Urinary bladder (tissue), 4 donors: ENCODE data around the gene COX5A. TPM values are rescaled to one million over a fixed set of nuclear protein-coding genes. Genes with fewer than 3 reads are reported as not detected.
"Not testable (repeated sequence)": the region's sequence is repeated elsewhere in the genome, so short reads cannot be mapped to it uniquely, and the experiment has no call there.

ENCODE experiments used
- DNase-seq: peaks from one replicate; pipeline ENCODE4 v3.0.0-alpha.2; 2015; ENCODE audit errors: extremely low spot score
- H3K27ac ChIP-seq: one replicate; pipeline ENCODE4 v1.5.1; 2013; ENCODE audit warnings: low read depth, mild to moderate bottlenecking, moderate library complexity
- H3K36me3 ChIP-seq: one replicate; pipeline ENCODE4 v1.6.1; 2013; ENCODE audit warnings: mild to moderate bottlenecking, moderate library complexity; ENCODE audit not compliant: insufficient read depth
- H3K4me1 ChIP-seq: one replicate; pipeline ENCODE4 v1.6.1; 2013; ENCODE audit warnings: mild to moderate bottlenecking, moderate library complexity; ENCODE audit not compliant: insufficient read depth
- H3K4me3 ChIP-seq: one replicate; pipeline ENCODE4 v1.5.1; 2013; ENCODE audit warnings: low read depth, low read length
- WGBS: extraction: QIAGEN DNeasy Blood & Tissue Kit; methylation state at CpG from one replicate; pipeline ENCODE4 v1.1.7; 2013; 5-methylcytosine and 5-hydroxymethylcytosine counted together
- polyA plus RNA-seq: library from polyadenylated mRNA; stranded (reverse); fragments of 200-250 nt; gene quantifications from one replicate; pipeline ENCODE4 v1.2.3, GENCODE V29; 2013
- total RNA-seq: library from RNA; depleted of rRNA; stranded (reverse); fragments of >200 nt; gene quantifications from one replicate; pipeline ENCODE4 v1.2.3, GENCODE V29; 2014
- donor health status: healthy with polysubstance abuse.
- donor health status: healthy.

COX5A gene
- total and polyA plus RNA-seq, 2 donors, result 43.6 to 259 TPM

- H3K4me3 ChIP-seq, result not testable (repeated sequence)
- WGBS, result 88% methylated on average over 3 of the region's 3 CpGs
Measured at GRCh38 chr15:74935193-74935592, 2.7 kb downstream of the COX5A start.

GRCh38 chr15:74933573-74933972 is 4.3 kb downstream of the COX5A start:
- 67% methylated on average over 2 of the region's 2 CpGs for WGBS
- H3K36me3 ChIP-seq, result no peaks in the 10 kb centered on the region
- H3K4me3 ChIP-seq, result no peak overlapping the region
- no peak for DNase-seq
- no peak overlapping the region for H3K27ac ChIP-seq
- H3K4me1 ChIP-seq, result peaks cover 1% of the 10 kb centered on the region

More at GRCh38 chr15:74935193-74935592, 2.7 kb downstream of the COX5A start:
- not testable (repeated sequence) for H3K27ac ChIP-seq, H3K4me1 ChIP-seq, DNase-seq, H3K36me3 ChIP-seq

- H3K27ac ChIP-seq, result no peak overlapping the region
- no peak overlapping the region for H3K4me3 ChIP-seq
- DNase-seq, result no peak
- no peaks in the 10 kb centered on the region for H3K36me3 ChIP-seq
- WGBS, result 96% methylated on average over 5 of the region's 5 CpGs
- H3K4me1 ChIP-seq, result no peaks in the 10 kb centered on the region
Measured at GRCh38 chr15:74928771-74929198, 9.1 kb downstream of the COX5A start.

- Histone ChIP-seq H3K36me3 (peaks cover 5% of the 10 kb centered on the region), H3K4me3 (no peak overlapping the region), H3K27ac (no peak overlapping the region), H3K4me1 (no peaks in the 10 kb centered on the region)
- DNase-seq, result no peak
- WGBS, result 95% methylated on average over 3 of the region's 3 CpGs
Measured at GRCh38 chr15:74924525-74924924, 13.3 kb downstream of the COX5A start.

DNA sequence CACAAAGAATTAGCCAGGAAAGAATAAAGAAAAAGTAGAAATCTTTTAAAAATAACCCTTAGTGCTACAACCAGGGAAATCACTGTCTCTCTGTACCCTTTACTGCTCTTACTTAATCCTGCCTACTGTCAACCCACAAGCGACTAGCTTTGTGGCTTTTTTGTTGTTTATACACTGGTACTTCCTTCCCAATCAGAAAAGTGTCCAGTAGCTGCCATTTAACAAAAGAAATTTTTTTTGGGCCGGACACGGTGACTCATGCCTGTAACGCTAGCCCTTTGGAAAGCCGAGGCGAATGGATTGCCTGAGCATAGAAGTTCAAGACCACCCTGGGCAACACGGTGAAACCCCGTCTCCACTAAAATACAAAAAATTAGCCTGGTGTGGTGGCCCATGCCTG is 17.4 kb downstream of the COX5A start:
- DNase-seq, result no peak
- no peak overlapping the region for H3K4me3 ChIP-seq
- peaks cover 7% of the 10 kb centered on the region for H3K36me3 ChIP-seq
- 90% methylated on average over 8 of the region's 8 CpGs for WGBS
- no peak overlapping the region for H3K27ac ChIP-seq
- no peaks in the 10 kb centered on the region for H3K4me1 ChIP-seq

DNA sequence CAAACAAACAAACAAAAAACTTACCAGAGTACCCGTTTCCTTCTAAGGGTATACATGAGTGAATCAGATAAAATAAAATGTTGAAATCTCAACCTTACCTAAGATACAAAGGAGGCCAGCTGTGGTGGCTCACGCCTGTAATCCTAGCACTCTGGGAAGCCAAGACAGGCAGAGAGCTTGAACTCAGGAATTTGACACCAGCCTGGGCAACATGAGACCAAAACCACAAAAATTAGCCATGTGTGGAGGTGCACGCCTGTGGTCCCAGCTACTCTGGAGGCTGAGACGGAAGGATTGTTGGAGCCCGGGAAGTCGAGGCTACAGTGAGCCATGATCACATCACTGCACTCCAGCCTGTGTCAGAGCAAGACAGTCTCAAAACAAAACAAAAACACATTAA is 20.2 kb downstream of the COX5A start:
- Histone ChIP-seq H3K27ac (no peak overlapping the region), H3K36me3 (peaks cover 7% of the 10 kb centered on the region), H3K4me1 (no peaks in the 10 kb centered on the region), H3K4me3 (no peak overlapping the region)
- no peak for DNase-seq
- WGBS, result 94% methylated on average over 6 of the region's 6 CpGs

- not testable (repeated sequence) for DNase-seq, H3K27ac ChIP-seq, H3K36me3 ChIP-seq, H3K4me1 ChIP-seq, H3K4me3 ChIP-seq
- 93% methylated on average over 8 of the region's 8 CpGs for WGBS
Measured at GRCh38 chr15:74913799-74914198, 24.1 kb downstream of the COX5A start.

DNA sequence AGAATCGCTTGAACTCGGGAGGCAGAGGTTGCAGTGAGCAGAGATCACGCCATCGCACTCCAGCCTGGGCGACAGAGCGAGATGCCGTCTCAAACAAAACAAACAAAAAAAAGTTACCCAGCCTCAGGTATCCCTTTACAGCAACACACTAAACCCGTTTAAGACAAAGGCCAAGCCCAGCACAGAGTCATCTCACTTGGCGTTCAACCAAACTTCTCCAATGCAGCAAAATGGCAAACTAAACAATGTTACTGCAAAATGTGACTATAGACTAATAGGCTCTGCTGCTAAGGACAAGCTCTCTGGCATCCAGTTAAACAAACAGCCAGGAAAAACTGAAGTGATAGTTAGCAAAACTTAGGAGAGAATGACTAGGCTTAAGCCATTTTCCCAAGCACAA is 24.8 kb downstream of the COX5A start:
- Histone ChIP-seq H3K4me1 (no peaks in the 10 kb centered on the region), H3K4me3 (no peak overlapping the region), H3K36me3 (no peaks in the 10 kb centered on the region), H3K27ac (no peak overlapping the region)
- 86% methylated on average over 9 of the region's 9 CpGs for WGBS
- no peak for DNase-seq

DNA sequence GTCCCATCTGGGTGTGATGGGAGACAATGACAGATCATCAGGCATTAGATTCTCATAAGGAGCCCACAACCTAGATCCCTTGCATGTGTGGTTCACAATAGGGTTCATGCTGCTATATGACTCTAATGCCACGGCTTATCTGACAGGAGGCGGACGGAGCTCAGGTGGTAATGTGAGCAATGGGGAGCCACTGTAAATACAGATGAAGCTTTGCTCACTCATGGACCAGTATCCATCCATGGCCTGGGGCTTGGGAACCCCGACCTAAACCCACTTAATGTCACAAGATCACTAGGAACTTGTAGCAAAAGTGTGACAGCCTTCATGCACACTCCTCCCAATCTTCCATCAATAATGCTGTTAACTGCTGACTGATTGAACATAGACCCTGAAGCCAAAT is 29.2 kb downstream of the COX5A start:
- no peaks in the 10 kb centered on the region for H3K4me1 ChIP-seq
- no peak for DNase-seq
- 97% methylated on average over 4 of the region's 4 CpGs for WGBS

DNA sequence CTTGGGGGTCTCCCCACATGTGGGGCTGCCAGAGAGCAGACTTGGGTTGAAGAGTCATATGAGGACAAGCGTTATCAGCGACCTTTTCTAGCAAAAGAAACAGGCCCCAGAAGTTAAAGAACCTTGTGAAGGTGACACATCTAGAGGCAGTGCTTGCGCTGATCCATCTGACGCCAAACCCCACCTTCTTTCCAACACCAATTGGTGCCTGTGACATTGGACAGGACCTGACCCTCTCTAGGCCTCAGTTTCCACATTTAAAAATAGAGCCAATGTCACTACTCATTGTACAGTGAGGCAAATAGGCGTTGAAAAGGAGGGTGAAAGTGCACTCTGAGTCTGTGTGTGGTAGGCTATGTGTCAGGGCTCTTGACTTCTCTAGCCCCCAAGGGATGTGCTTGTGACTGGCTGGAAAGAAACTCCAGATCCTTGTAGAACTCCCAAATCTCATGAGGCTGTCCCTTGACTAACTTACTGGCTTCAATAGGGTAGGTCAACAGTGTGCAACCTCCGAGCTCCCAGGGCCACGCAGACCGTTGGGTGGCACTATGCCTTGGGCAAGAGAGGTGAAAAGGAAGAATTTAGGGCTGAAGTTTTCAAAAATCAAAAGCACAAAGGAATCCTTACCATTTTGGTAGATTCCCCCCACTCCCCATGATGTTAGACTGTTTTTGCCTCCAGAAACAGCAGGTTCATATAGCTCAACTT is 30.6 kb downstream of the COX5A start:
- Histone ChIP-seq H3K36me3 (no peaks in the 10 kb centered on the region), H3K27ac (peak overlapping the region; percentile 95), H3K4me1 (no peaks in the 10 kb centered on the region), H3K4me3 (peak overlapping the region; percentile 93)
- DNase-seq, result no peak
- 44% methylated on average over 8 of the region's 8 CpGs for WGBS

More for the DNA sequence above, 29.2 kb downstream of the COX5A start:
- H3K4me3 ChIP-seq, result no peak overlapping the region
- H3K36me3 ChIP-seq, result no peaks in the 10 kb centered on the region
- H3K27ac ChIP-seq, result no peak overlapping the region

DNA sequence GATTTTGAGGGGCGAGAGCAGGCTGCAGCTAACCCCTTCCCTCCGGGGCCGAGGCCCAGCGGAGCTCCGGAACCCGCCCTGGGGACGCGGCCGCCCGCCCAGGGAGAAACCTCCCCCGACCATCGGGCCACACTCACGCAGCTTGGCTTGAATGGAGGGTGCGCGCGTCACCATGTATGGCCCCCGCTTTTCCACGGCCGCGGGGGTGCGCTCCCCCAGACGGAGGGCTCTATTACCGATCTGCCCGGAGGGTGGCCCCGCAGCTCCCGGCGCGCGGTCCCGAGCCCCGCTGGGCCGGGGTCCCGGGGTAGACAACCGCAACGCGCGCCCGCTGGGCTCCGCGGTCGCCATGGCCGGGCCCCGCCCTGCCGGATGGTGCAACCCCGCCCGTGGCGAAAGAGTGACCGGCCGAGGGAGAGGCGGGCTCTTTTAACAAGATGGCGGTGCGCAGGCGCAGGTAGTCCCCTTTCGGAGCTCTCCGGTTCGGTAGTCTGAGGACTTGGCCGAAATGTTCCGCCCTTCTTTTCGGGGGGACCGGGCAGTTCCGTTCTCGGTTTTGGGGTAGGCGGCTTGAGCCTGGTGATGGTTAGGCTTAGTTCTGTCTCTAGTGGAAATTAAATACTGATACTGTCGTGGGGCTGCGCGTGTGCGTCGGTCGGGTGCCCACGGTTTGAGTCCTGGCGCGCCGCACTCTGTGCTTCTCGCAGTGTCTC is 31.3 kb downstream of the COX5A start, which contains the start of gene FAM219B:
FAM219B (minus strand) TSS at position 402 of the 713 bp plus-strand sequence; CDS start at position 351, 51 bp downstream.
- Histone ChIP-seq H3K36me3 (no peaks in the 10 kb centered on the region), H3K27ac (peak within 1 kb of the TSS; percentile 95), H3K4me1 (no peaks in the 10 kb centered on the region), H3K4me3 (peak within 1 kb of the TSS; percentile 93)
- WGBS, result under 1% methylated on average over 74 of the region's 74 CpGs
- peak; percentile 80 for DNase-seq

- Histone ChIP-seq H3K4me1 (no peaks in the 10 kb centered on the region), H3K4me3 (peak overlapping the region; percentile 93), H3K27ac (peak overlapping the region; percentile 95), H3K36me3 (no peaks in the 10 kb centered on the region)
- WGBS, result under 1% methylated on average over 20 of the region's 20 CpGs
- DNase-seq, result no peak
Measured at GRCh38 chr15:74906067-74906449, 31.8 kb downstream of the COX5A start.

- no peak overlapping the region for H3K27ac ChIP-seq
- no peaks in the 10 kb centered on the region for H3K4me1 ChIP-seq
- WGBS, result 89% methylated on average over 7 of the region's 7 CpGs
- DNase-seq, result no peak
- H3K36me3 ChIP-seq, result no peaks in the 10 kb centered on the region
- no peak overlapping the region for H3K4me3 ChIP-seq
Measured at GRCh38 chr15:74904190-74904805, 33.6 kb downstream of the COX5A start.

GRCh38 chr15:74903676-74904075 is 34.2 kb downstream of the COX5A start:
- H3K4me3 ChIP-seq, result no peak overlapping the region
- DNase-seq, result no peak
- no peaks in the 10 kb centered on the region for H3K4me1 ChIP-seq
- H3K27ac ChIP-seq, result no peak overlapping the region
- WGBS, result 97% methylated on average over 1 of the region's 1 CpG
- H3K36me3 ChIP-seq, result no peaks in the 10 kb centered on the region
